ENCODE measurements around the gene HDAC9. TPM values are rescaled to one million over a fixed set of nuclear protein-coding genes. Genes with fewer than 3 reads are reported as not detected.
A peak's percentile ranks its signal among the peaks of the same experiment; 100 is the strongest.

Gene HDAC9
- polyA plus RNA-seq, 3 donors: 41.7 to 51.2 (median 44.2) TPM

DNA sequence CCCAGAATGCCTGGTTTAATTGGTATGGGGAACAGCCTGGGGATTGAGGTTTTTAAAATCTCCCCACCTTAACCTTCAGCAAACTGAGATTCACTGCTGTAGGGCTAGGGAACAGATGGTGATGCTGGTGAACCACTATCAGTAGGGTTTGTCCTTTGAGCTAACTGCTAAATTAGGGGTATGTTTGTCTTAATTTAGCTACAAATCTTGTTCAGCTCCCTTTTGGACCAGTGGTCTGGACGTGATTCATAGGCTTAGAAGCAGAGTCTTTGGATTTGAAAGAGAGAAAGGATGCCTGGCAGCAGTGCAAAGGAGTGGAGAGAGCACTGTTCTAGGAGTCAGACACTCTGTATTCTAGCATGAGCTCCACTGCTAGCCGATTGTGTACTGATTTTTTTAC is 2.8 kb downstream of the HDAC9 start:
- H3K9ac ChIP-seq (ENCODE audit: insufficient read depth, low read length, poor library complexity, severe bottlenecking): no peak overlapping the region
- Mint-ChIP-seq H3K4me3 (no peak overlapping the region), H3K9me3 (no peaks in the 10 kb centered on the region), H3K27me3 (ENCODE audit: low read depth in 3 of 3) (no peaks in the 10 kb centered on the region), H3K27ac (peak overlapping the region in 2 of 7 donors; percentile 10 to 50), H3K36me3 (peaks cover 15 to 20% of the 10 kb centered on the region in 2 donors), H3K4me1 (peaks cover 34% of the 10 kb centered on the region)
- no peak for DNase-seq
- no peak overlapping the region for H2AFZ ChIP-seq (ENCODE audit: insufficient read depth, low read depth, low read length, poor library complexity, severe bottlenecking)
- H3K79me2 ChIP-seq (ENCODE audit: insufficient read depth, low read length): peaks cover 13% of the 10 kb centered on the region
- peaks cover 83% of the 10 kb centered on the region for H4K20me1 ChIP-seq (ENCODE audit: insufficient read depth, low read length)
- H3K4me3 ChIP-seq (replicated peaks in 1 of 3; ENCODE audit: low read depth in 2 of 3, low read length in 3 of 3): no peak overlapping the region
- H3K4me2 ChIP-seq (replicated peaks; ENCODE audit: extremely low read depth, low read length, poor library complexity, severe bottlenecking): no peak overlapping the region
- intact Hi-C loops (cut with micrococcal nuclease): no loop called here
- H3K27me3 ChIP-seq (ENCODE audit: control insufficient read depth in 2 of 2, insufficient read depth in 2 of 2, low read length in 2 of 2): no peaks in the 10 kb centered on the region
- H3K4me1 ChIP-seq (ENCODE audit: control insufficient read depth in 1 of 2, insufficient read depth in 2 of 2, low read length in 2 of 2): peaks cover 16% of the 10 kb centered on the region in 2 donors
- 100% methylated on average over 1 of the region's 2 CpGs for WGBS (ENCODE audit: insufficient coverage)
- H3K36me3 ChIP-seq (replicated peaks in 1 of 2; ENCODE audit: control insufficient read depth in 1 of 2, insufficient read depth in 2 of 2, low read length in 2 of 2): peaks cover 2 to 13% of the 10 kb centered on the region in 2 donors
- no peaks in the 10 kb centered on the region for H3K9me3 ChIP-seq (replicated peaks in 1 of 2; ENCODE audit: control insufficient read depth in 1 of 2, insufficient read depth in 1 of 2, low read length in 2 of 2)
- H3K27ac ChIP-seq (ENCODE audit: low read depth in 1 of 2, low read length in 2 of 2): no peak overlapping the region
- TF ChIP-seq, protein P1, sequence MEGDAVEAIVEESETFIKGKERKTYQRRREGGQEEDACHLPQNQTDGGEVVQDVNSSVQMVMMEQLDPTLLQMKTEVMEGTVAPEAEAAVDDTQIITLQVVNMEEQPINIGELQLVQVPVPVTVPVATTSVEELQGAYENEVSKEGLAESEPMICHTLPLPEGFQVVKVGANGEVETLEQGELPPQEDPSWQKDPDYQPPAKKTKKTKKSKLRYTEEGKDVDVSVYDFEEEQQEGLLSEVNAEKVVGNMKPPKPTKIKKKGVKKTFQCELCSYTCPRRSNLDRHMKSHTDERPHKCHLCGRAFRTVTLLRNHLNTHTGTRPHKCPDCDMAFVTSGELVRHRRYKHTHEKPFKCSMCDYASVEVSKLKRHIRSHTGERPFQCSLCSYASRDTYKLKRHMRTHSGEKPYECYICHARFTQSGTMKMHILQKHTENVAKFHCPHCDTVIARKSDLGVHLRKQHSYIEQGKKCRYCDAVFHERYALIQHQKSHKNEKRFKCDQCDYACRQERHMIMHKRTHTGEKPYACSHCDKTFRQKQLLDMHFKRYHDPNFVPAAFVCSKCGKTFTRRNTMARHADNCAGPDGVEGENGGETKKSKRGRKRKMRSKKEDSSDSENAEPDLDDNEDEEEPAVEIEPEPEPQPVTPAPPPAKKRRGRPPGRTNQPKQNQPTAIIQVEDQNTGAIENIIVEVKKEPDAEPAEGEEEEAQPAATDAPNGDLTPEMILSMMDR (IDR thresholded peaks at IDR 0.05): no peak

DNA sequence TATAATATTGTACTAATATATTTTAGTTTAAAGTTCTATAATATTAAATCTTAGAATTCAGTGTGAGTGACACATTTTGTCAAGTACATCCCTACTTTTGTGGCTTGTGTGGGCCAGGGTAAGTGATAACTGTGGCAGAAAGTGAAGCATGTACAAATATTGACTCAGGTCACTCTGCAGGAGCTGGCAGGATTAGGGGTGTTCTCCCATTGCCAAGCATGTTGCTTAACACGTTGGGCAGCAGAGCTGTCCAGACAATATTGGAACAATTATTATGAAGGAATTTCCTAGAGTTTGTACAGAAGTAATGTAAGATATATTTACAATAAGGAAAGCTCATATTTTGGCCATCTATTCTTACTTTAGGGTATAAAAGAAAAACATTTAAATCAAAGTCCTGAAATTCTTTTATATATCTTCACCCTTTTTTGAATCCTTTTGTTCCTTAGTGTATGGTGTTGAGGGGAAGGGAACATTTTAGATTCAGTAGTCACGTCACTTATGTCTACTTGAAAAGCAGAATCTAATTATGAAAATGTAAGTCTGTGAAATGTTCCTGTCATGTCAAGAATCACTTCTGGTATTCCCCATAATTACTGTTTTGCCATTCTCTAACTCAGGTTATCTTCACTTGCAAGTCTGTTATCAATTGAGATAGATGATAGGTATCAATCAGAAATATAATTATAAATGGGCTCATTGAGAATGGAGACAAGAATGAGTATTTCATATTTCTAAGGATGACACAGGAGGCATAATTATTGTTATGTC is 4.0 kb downstream of the HDAC9 start:
- no peaks in the 10 kb centered on the region for H3K27me3 Mint-ChIP-seq (ENCODE audit: low read depth in 3 of 3)
- H4K20me1 ChIP-seq (ENCODE audit: insufficient read depth, low read length): peaks cover 76% of the 10 kb centered on the region
- H3K79me2 ChIP-seq (ENCODE audit: insufficient read depth, low read length): peaks cover 21% of the 10 kb centered on the region
- TF ChIP-seq, protein P1 (IDR thresholded peaks at IDR 0.05): no peak
- 100% methylated on average over 1 of the region's 2 CpGs for WGBS (ENCODE audit: insufficient coverage)
- H3K27ac ChIP-seq (ENCODE audit: low read depth in 1 of 2, low read length in 2 of 2): no peak overlapping the region
- peaks cover 2 to 13% of the 10 kb centered on the region in 2 donors for H3K36me3 ChIP-seq (replicated peaks in 1 of 2; ENCODE audit: control insufficient read depth in 1 of 2, insufficient read depth in 2 of 2, low read length in 2 of 2)
- DNase-seq: no peak
- H3K27ac Mint-ChIP-seq: no peak overlapping the region
- H3K9me3 ChIP-seq (replicated peaks in 1 of 2; ENCODE audit: control insufficient read depth in 1 of 2, insufficient read depth in 1 of 2, low read length in 2 of 2): no peaks in the 10 kb centered on the region
- H3K4me2 ChIP-seq (replicated peaks; ENCODE audit: extremely low read depth, low read length, poor library complexity, severe bottlenecking): no peak overlapping the region
- no peaks in the 10 kb centered on the region for H3K9me3 Mint-ChIP-seq
- H3K27me3 ChIP-seq (ENCODE audit: control insufficient read depth in 2 of 2, insufficient read depth in 2 of 2, low read length in 2 of 2): no peaks in the 10 kb centered on the region
- no peak overlapping the region for H2AFZ ChIP-seq (ENCODE audit: insufficient read depth, low read depth, low read length, poor library complexity, severe bottlenecking)
- H3K4me1 Mint-ChIP-seq: peaks cover 35% of the 10 kb centered on the region
- H3K4me1 ChIP-seq (ENCODE audit: control insufficient read depth in 1 of 2, insufficient read depth in 2 of 2, low read length in 2 of 2): peaks cover 14 to 16% of the 10 kb centered on the region in 2 donors
- no peak overlapping the region for H3K9ac ChIP-seq (ENCODE audit: insufficient read depth, low read length, poor library complexity, severe bottlenecking)
- H3K4me3 Mint-ChIP-seq: no peak overlapping the region
- H3K4me3 ChIP-seq (replicated peaks in 1 of 3; ENCODE audit: low read depth in 2 of 3, low read length in 3 of 3): no peak overlapping the region
- intact Hi-C loops (cut with micrococcal nuclease): no loop called here
- peaks cover 18 to 21% of the 10 kb centered on the region in 2 donors for H3K36me3 Mint-ChIP-seq
